Transverse colon (tissue), 4 donors: ENCODE measurements around the gene FAM170B. TPM values are rescaled to one million over a fixed set of nuclear protein-coding genes. Genes with fewer than 3 reads are reported as not detected.

Experiments used
- DNase-seq: peaks from one replicate; pipeline ENCODE4 v3.0.0-alpha.2; 2019
- H3K27ac ChIP-seq, 4 donors: fragments of 200-600 bp; sonication (generic); 2 replicates each; pipeline ENCODE4 v1.5.1; 2016 to 2018; ENCODE audit warnings: inconsistent platforms in 4 of 4
- H3K27me3 ChIP-seq: fragments of 200-600 bp; sonication (generic); 2 replicates; pipeline ENCODE4 v1.5.1; 2017; ENCODE audit warnings: inconsistent platforms
- H3K36me3 ChIP-seq, 4 donors: fragments of 200-600 bp; sonication (generic); 2 replicates each; pipeline ENCODE4 v1.5.1; 2017 to 2019; ENCODE audit warnings: inconsistent platforms in 4 of 4
- H3K4me1 ChIP-seq, 4 donors: fragments of 200-600 bp; sonication (generic); 2 replicates each; pipeline ENCODE4 v1.5.1; 2017 to 2020; ENCODE audit warnings: inconsistent platforms in 4 of 4
- H3K4me3 ChIP-seq, 4 donors: fragments of 200-600 bp; sonication (generic); 1 replicate in 1 of 4; 2 replicates in 3 of 4; pipeline versions ENCODE4 v1.5.1 to v1.6.1; 2017 to 2019; ENCODE audit warnings: inconsistent platforms in 4 of 4
- H3K9me3 ChIP-seq, 2 donors: fragments of 200-600 bp; sonication (generic); 2 replicates each; pipeline ENCODE4 v1.5.1; 2017 to 2019; ENCODE audit warnings: inconsistent platforms in 2 of 2
- CTCF ChIP-seq, 5 experiments: fragments of 200-600 bp in 3 of 5; fragments of 450-650 bp in 2 of 5; sonication (generic) in 3 of 5; IDR thresholded peaks; 1 replicate in 2 of 5; 2 replicates in 3 of 5; pipeline ENCODE4 v1.5.1; 2016 to 2017; ENCODE audit warnings: antibody characterized with exemption in 5 of 5, inconsistent platforms in 3 of 5, mild to moderate bottlenecking in 2 of 5, moderate library complexity in 1 of 5
- EP300 ChIP-seq: sonication (generic); formaldehyde crosslinking; IDR thresholded peaks from one replicate; pipeline ENCODE4 v1.6.1; 2017; ENCODE audit warnings: antibody characterized with exemption, low read depth
- POLR2A ChIP-seq: fragments of 450-650 bp; IDR thresholded peaks from one replicate; pipeline ENCODE4 v1.6.1; 2016; ENCODE audit warnings: antibody characterized with exemption, mild to moderate bottlenecking, moderate library complexity
- POLR2AphosphoS5 ChIP-seq, 3 donors: sonication (generic); formaldehyde crosslinking; IDR thresholded peaks; one replicate each; pipeline ENCODE4 v1.6.1; 2016; ENCODE audit warnings: antibody characterized with exemption in 3 of 3
- WGBS, 2 donors: methylation state at CpG; one replicate each; pipeline ENCODE4 v1.1.5; 2018; ENCODE audit warnings: low coverage in 1 of 2; 5-methylcytosine and 5-hydroxymethylcytosine counted together
- in situ Hi-C, 4 donors: fragments of 200-750 bp; cut with MboI; loops; one replicate each; pipeline versions ENCODE4 v1.15.0 to v1.15.1; 2017; ENCODE audit warnings: low sequenced_read_pairs in 3 of 4, low pct_ligation_motif_present in 1 of 4, low pct_unique_long_range_greater_than_20kb in 1 of 4
- intact Hi-C: fragments of 100-400 bp; cut with DNase I; formaldehyde crosslinking; loops from one replicate; pipeline ENCODE4 v1.15.1; 2023; ENCODE audit warnings: low total_unique reads
- total RNA-seq, 4 donors: library from RNA; depleted of rRNA; stranded (reverse); fragments of >200 nt; gene quantifications; one replicate each; pipeline ENCODE4 v1.1.0, GENCODE V29; 2016

The FAM170B gene
- total RNA-seq, 4 donors from 2014 or later = not detected

- Histone ChIP-seq H3K27ac (no peak overlapping the region), H3K36me3 (no peaks in the 10 kb centered on the region), H3K27me3 (no peaks in the 10 kb centered on the region), H3K9me3 (no peaks in the 10 kb centered on the region), H3K4me3 (no peak overlapping the region), H3K4me1 (no peaks in the 10 kb centered on the region)
- in situ Hi-C loops = loop anchor here (25.0 kb wide), 2 partner anchors 264 to 489 kb away; no protein-coding TSS in a partner anchor
- intact Hi-C loops = no loop called here
- no peak for TF ChIP-seq POLR2A
- TF ChIP-seq EP300 = no peak
- no peak for TF ChIP-seq CTCF (IDR thresholded peaks at IDR 0.05)
- no peak for TF ChIP-seq POLR2AphosphoS5 (IDR thresholded peaks at IDR 0.05)
- no peak for DNase-seq
- WGBS, 2 donors = 55% methylated on average over 2 of the region's 2 CpGs; no CpG with 5 or more reads in 1 of the 2 donors
Observed at GRCh38 chr10:49151025-49151445, 17.2 kb upstream of the FAM170B start.

GRCh38 chr10:49150426-49150825, 16.6 kb upstream of the FAM170B start:
- DNase-seq = no peak
- no peak for TF ChIP-seq CTCF (IDR thresholded peaks at IDR 0.05)
- TF ChIP-seq POLR2AphosphoS5 (IDR thresholded peaks at IDR 0.05) = no peak
- no peak for TF ChIP-seq EP300
- no peak for TF ChIP-seq POLR2A
- Histone ChIP-seq H3K27me3 (no peaks in the 10 kb centered on the region), H3K27ac (no peak overlapping the region), H3K36me3 (no peaks in the 10 kb centered on the region), H3K4me1 (no peaks in the 10 kb centered on the region), H3K9me3 (no peaks in the 10 kb centered on the region), H3K4me3 (no peak overlapping the region)
- WGBS, 2 donors = 61 to 76% methylated on average over 3 to 5 of the region's 5 CpGs
- in situ Hi-C loops (loop anchor here (25.0 kb wide), 2 partner anchors 263 to 488 kb away; no protein-coding TSS in a partner anchor), intact Hi-C loops (no loop called here)

- Histone ChIP-seq H3K4me1 (no peaks in the 10 kb centered on the region), H3K27ac (no peak overlapping the region), H3K4me3 (no peak overlapping the region), H3K27me3 (no peaks in the 10 kb centered on the region), H3K9me3 (no peaks in the 10 kb centered on the region), H3K36me3 (no peaks in the 10 kb centered on the region)
- in situ Hi-C loops (loop anchor here (25.0 kb wide), 2 partner anchors 263 to 488 kb away; no protein-coding TSS in a partner anchor), intact Hi-C loops (no loop called here)
- WGBS, 2 donors = 87 to 88% methylated on average over 3 of the region's 3 CpGs
- no peak for DNase-seq
- TF ChIP-seq CTCF (IDR thresholded peaks at IDR 0.05) (no peak), EP300 (no peak), POLR2A (no peak), POLR2AphosphoS5 (IDR thresholded peaks at IDR 0.05) (no peak)
Observed at GRCh38 chr10:49149881-49150280, 16.1 kb upstream of the FAM170B start.

- peaks cover 0 to 9% (median 0%) of the 10 kb centered on the region in 4 donors for H3K4me1 ChIP-seq
- no peaks in the 10 kb centered on the region for H3K9me3 ChIP-seq
- H3K36me3 ChIP-seq = no peaks in the 10 kb centered on the region
- 64% methylated on average over 2 of the region's 2 CpGs; no CpG with 5 or more reads in 1 of the 2 donors for WGBS, 2 donors
- DNase-seq = no peak
- in situ Hi-C loops = no loop called here
- intact Hi-C loops = no loop called here
- TF ChIP-seq POLR2AphosphoS5 (IDR thresholded peaks at IDR 0.05) (no peak), EP300 (no peak), CTCF (IDR thresholded peaks at IDR 0.05) (no peak)
- H3K4me3 ChIP-seq = no peak overlapping the region
- peak overlapping the region in 1 of 4 donors; percentile 29 for H3K27ac ChIP-seq
- H3K27me3 ChIP-seq = no peaks in the 10 kb centered on the region
Observed at GRCh38 chr10:49144058-49144720, 10.4 kb upstream of the FAM170B start.
